ENCODE results near the gene HTT. TPM values are rescaled to one million over a fixed set of nuclear protein-coding genes. Genes with fewer than 3 reads are reported as not detected.

Gene HTT
- total RNA-seq, 2 experiments from 2014 or later: 54.2 to 56.5 TPM

DNA sequence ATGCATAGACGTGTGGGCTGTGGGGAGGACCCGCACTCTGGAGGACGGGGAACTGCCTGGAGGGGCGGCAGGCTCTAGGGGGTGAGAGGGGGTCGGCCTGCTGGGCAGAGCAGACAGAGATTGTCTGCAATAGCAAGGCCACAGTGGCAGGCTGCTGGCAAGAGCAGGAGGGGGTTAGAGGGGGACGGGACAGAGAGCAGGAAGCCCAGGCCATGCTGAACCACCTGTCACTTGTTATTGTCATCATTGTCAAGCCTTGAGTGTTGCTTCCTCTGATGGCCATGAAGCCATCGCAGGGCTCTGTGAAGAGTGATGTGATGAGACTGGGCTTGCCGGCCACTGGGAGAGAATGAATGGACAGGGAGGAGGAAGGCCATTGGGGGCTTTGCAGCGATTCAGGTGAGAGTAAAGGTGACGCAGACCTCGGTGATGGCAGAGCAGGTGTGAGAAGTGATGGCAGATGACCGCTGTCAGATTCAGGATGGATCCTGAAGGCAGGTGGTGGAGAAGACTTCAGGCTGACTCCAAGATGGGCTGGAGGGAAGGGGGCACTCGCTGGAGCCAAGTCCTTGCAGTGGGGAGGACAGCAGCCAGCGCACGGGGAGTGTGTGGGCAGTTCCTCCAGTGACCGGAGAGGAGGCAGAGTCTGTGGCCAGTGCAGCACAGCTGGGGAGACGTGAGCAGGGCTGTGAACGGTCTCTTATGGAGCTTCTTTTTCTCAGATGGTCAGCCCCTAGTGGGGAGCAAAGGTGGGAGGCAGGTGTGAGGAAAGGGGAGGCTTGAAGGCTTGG lies 43.7 kb upstream of the HTT start:
- Mint-ChIP-seq H3K4me1 (ENCODE audit: low read depth) (no peaks in the 10 kb centered on the region), H3K9me3 (no peaks in the 10 kb centered on the region), H3K27ac (no peak overlapping the region), H3K4me3 (no peak overlapping the region), H3K27me3 (no peaks in the 10 kb centered on the region), H3K36me3 (ENCODE audit: low read depth) (no peaks in the 10 kb centered on the region)
- intact Hi-C loops (cut with micrococcal nuclease): no loop called here
- DNase-seq (no peak), ATAC-seq (no peak)
- no peak for TF ChIP-seq CTCF (IDR thresholded peaks at IDR 0.05)
- ChIA-PET CTCF (no interaction called here), POLR2A (no interaction called here)

DNA sequence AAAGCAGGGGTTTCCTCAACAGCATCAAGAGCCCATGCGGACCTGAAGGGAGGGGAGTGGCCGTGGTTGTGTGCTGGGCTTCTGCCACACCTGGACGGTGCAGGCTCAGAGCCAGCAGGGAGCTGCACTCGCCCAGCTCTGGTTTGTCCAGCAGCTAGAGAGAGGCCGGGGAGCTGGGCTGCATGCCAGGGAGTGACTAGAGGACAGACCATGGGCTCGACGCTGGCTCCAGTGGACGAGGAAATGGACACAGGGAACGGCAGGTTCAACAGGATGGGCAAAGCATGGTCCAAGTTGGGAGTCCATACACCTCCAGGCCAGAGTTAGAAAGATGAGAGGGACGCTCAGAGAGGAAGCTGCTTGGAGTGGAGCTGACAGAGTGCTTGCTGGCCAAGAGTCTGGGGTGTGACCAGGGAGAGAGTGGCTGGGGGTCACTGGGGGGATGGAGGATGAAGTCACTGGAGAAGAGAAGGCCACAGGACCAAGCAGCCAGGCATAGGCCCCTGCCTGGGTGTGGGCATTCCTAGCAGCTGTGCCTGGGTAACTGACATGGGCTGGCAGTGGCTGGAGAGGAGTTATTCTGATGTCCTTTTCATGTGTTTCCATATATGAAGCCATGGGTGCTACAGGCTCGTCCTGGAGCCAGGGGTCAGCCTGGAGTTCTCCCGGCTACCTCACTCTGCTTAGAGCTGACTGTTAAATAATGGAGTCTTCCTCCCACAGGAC lies 43.0 kb upstream of the HTT start:
- DNase-seq: no peak
- no peaks in the 10 kb centered on the region for H3K36me3 Mint-ChIP-seq (ENCODE audit: low read depth)

GRCh38 chr4:3034231-3034630 lies 40.2 kb upstream of the HTT start:
- ATAC-seq (no peak), DNase-seq (no peak)
- intact Hi-C loops (cut with micrococcal nuclease): no loop called here
- Mint-ChIP-seq H3K27ac (no peak overlapping the region), H3K27me3 (peaks cover 12% of the 10 kb centered on the region), H3K36me3 (ENCODE audit: low read depth) (no peaks in the 10 kb centered on the region), H3K9me3 (no peaks in the 10 kb centered on the region), H3K4me1 (ENCODE audit: low read depth) (peaks cover 17% of the 10 kb centered on the region), H3K4me3 (no peak overlapping the region)
- CTCF ChIA-PET: interaction anchor here (0.7 to 3.3 kb wide), 2 partner anchors 12 to 56 kb away, joined by 3 to 16 read pairs; no protein-coding TSS in a partner anchor
- POLR2A ChIA-PET: interaction anchor here (0.6 kb wide), 2 partner anchors 21 to 801 kb away, joined by 3 to 4 read pairs; no protein-coding TSS in a partner anchor
- no peak for TF ChIP-seq CTCF (IDR thresholded peaks at IDR 0.05)

More for the DNA sequence above, 43.0 kb upstream of the HTT start:
- H3K4me1 Mint-ChIP-seq (ENCODE audit: low read depth): no peaks in the 10 kb centered on the region
- H3K4me3 Mint-ChIP-seq: no peak overlapping the region
- no peak overlapping the region for H3K27ac Mint-ChIP-seq
- ChIA-PET POLR2A (interaction anchor here (0.6 kb wide), 1 partner anchor 1394 kb away, joined by 3 read pairs; no protein-coding TSS in a partner anchor), CTCF (no interaction called here)
- intact Hi-C loops (cut with micrococcal nuclease): no loop called here
- no peaks in the 10 kb centered on the region for H3K9me3 Mint-ChIP-seq
- no peak for ATAC-seq
- TF ChIP-seq CTCF (IDR thresholded peaks at IDR 0.05): no peak
- no peaks in the 10 kb centered on the region for H3K27me3 Mint-ChIP-seq

- ATAC-seq (no peak), DNase-seq (no peak)
- H3K4me3 Mint-ChIP-seq: no peak overlapping the region
- POLR2A ChIA-PET: no interaction called here
- CTCF ChIA-PET: interaction anchor here (3.3 kb wide), 1 partner anchor 57 kb away, joined by 16 read pairs; no protein-coding TSS in a partner anchor
- intact Hi-C loops (cut with micrococcal nuclease): loop anchor here (5.0 kb wide), 1 partner anchor 58 kb away; no protein-coding TSS in a partner anchor
- peaks cover 12% of the 10 kb centered on the region for H3K27me3 Mint-ChIP-seq
- no peaks in the 10 kb centered on the region for H3K36me3 Mint-ChIP-seq (ENCODE audit: low read depth)
- peaks cover 17% of the 10 kb centered on the region for H3K4me1 Mint-ChIP-seq (ENCODE audit: low read depth)
- H3K9me3 Mint-ChIP-seq: no peaks in the 10 kb centered on the region
- H3K27ac Mint-ChIP-seq: no peak overlapping the region
- TF ChIP-seq CTCF (IDR thresholded peaks at IDR 0.05): no peak
These were observed 39.2 kb upstream of the HTT start for GRCh38 chr4:3035249-3035648.

DNA sequence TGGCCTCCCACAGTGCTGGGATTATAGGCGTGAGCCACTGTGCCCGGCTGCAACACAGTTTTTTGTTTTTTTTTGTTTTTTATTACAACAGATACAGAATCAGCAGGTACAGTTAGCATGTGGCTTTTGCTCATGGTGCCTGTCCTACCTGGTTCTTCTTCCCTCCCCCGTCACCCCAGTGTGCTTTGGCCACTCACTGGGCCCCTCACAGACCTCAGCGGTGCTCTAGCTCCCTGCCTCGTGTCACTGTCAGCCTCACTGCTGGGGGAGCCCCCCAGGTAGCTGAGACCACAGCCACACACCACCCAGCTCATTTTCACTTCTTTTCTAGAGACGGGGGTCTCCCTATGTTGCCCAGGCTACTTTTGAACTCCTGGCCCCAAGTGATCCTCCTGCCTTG lies 38.8 kb upstream of the HTT start:
- POLR2A ChIA-PET: no interaction called here
- DNase-seq: no peak
- Mint-ChIP-seq H3K9me3 (no peaks in the 10 kb centered on the region), H3K27me3 (peaks cover 12% of the 10 kb centered on the region), H3K4me1 (ENCODE audit: low read depth) (peaks cover 20% of the 10 kb centered on the region), H3K4me3 (no peak overlapping the region), H3K36me3 (ENCODE audit: low read depth) (no peaks in the 10 kb centered on the region), H3K27ac (no peak overlapping the region)
- no peak for TF ChIP-seq CTCF (IDR thresholded peaks at IDR 0.05)
- ATAC-seq: no peak
- intact Hi-C loops (cut with micrococcal nuclease): loop anchor here (5.0 kb wide), 1 partner anchor 58 kb away; no protein-coding TSS in a partner anchor
- CTCF ChIA-PET: interaction anchor here (0.7 kb wide), 1 partner anchor 58 kb away, joined by 3 read pairs; no protein-coding TSS in a partner anchor
